ENCODE measurements around the gene PRRT1B. TPM values are rescaled to one million over a fixed set of nuclear protein-coding genes. Genes with fewer than 3 reads are reported as not detected.

Gene PRRT1B
- total RNA-seq, 1 experiment from 2014 or later, result not detected

DNA sequence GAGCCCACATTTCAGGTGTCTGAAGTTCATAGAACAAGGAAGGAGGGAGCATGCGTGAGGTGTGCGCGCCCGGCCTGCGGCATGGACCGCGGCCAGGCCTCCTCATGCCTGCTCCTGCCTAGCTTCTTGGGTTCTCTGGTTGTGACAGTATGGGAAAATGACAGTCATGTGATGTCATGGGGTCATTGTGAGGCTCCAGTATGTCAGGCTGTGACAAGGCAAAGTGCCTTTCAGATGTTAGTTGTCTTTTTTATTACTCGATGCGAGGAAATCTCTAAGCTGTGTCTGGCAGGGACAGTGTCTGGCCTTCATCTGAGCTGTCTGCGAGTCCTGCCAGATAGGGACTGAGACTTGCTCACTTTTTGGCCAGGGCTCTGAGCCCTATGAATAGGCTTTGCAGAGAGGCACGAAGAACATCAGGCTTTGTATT, 27.5 kb upstream of the PRRT1B start:
- Histone ChIP-seq H3K4me3 (ENCODE audit: low read length) (no peak overlapping the region), H3K4me1 (ENCODE audit: low read length) (no peaks in the 10 kb centered on the region), H3K4me2 (ENCODE audit: low read depth, low read length, poor library complexity, severe bottlenecking) (no peak overlapping the region), H4K20me1 (ENCODE audit: insufficient read depth, low read depth, low read length) (0 out of 2 replicates have a peak, but pooled peaks cover 3% of the 10 kb centered on the region), H3K36me3 (ENCODE audit: insufficient read depth, low read length) (peaks cover 34% of the 10 kb centered on the region), H2AFZ (ENCODE audit: low read length) (no peak overlapping the region), H3K9me2 (replicated peaks; ENCODE audit: insufficient read depth, low read length) (no peaks in the 10 kb centered on the region), H3K79me2 (ENCODE audit: low read length) (no peaks in the 10 kb centered on the region), H3K27ac (ENCODE audit: low read length) (no peak overlapping the region), H3K27me3 (ENCODE audit: low read length) (no peaks in the 10 kb centered on the region), H3K9me3 (ENCODE audit: low read length) (no peaks in the 10 kb centered on the region), H3K9ac (ENCODE audit: low read length) (no peak overlapping the region)
- no peak for DNase-seq

DNA sequence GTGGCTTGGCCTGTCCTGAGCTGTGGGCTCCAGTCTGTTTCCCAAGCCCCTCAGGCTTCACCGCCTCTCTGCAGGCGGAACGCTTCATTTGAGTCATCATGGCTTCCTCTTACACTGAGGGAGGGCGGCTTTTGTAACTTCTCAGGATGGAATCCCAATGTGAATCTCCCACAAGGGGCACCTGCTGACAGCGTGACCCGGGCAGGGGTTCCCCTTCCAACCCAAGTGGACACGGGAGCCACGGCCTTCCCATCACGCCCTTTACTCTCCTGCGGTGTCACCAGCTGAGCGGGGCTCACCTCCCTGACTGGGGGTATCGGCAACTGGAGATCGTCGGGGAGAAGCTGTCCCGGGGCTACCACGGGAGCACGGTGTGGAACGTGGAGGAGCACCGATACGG, 26.8 kb upstream of the PRRT1B start:
- H3K4me2 ChIP-seq (ENCODE audit: low read depth, low read length, poor library complexity, severe bottlenecking), result no peak overlapping the region
- H3K9ac ChIP-seq (ENCODE audit: low read length), result no peak overlapping the region
- no peaks in the 10 kb centered on the region for H3K27me3 ChIP-seq (ENCODE audit: low read length)
- H3K9me3 ChIP-seq (ENCODE audit: low read length), result no peaks in the 10 kb centered on the region
- peaks cover 28% of the 10 kb centered on the region for H3K36me3 ChIP-seq (ENCODE audit: insufficient read depth, low read length)
- 0 out of 2 replicates have a peak, but pooled peaks cover 3% of the 10 kb centered on the region for H4K20me1 ChIP-seq (ENCODE audit: insufficient read depth, low read depth, low read length)
- no peak overlapping the region for H3K4me3 ChIP-seq (ENCODE audit: low read length)
- no peak overlapping the region for H2AFZ ChIP-seq (ENCODE audit: low read length)
- DNase-seq, result no peak
- H3K4me1 ChIP-seq (ENCODE audit: low read length), result no peaks in the 10 kb centered on the region
- no peak overlapping the region for H3K27ac ChIP-seq (ENCODE audit: low read length)
- no peaks in the 10 kb centered on the region for H3K79me2 ChIP-seq (ENCODE audit: low read length)
- H3K9me2 ChIP-seq (replicated peaks; ENCODE audit: insufficient read depth, low read length), result no peaks in the 10 kb centered on the region

DNA sequence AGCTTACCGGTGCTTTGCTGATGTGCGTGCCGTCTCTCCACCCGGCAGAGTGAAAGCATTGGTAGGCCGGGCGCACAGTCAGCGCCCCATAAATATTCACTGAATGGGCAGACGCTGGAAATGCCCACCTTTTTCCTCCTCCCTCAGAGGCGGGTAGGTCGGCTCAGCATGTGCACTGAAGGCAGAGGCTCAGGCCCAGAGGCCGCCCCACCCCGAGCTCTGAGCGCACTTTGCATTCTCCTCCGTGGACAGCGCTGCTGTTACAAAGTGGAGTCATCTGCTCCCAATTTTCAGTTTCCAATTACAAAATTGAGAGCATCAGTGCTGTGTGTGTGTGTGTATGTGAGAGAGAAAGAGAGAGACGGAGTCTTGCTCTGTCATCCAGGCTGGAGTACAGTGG, 24.8 kb upstream of the PRRT1B start:
- H3K27ac ChIP-seq (ENCODE audit: low read length), result no peak overlapping the region
- H3K4me1 ChIP-seq (ENCODE audit: low read length), result no peaks in the 10 kb centered on the region

DNA sequence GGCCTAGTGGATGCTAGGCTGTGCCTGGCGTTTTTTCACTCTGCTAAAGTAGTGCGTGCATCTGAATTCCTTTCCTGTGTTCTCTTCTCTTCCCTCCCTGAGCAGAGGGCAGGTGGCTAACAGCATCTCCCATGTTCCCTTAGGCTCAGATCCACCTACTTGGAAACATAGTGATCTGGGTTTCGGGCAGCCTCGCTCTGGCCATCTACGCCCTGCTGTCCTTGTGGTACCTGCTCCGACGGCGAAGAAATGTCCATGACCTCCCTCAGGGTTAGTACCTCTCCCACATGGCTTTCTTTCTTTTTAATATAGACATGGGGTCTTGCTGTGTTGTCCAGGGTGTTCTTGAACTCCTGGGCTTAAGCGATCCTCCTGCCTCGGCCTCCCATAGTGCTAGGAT, 24.1 kb upstream of the PRRT1B start:
- no peak overlapping the region for H3K27ac ChIP-seq (ENCODE audit: low read length)
- no peaks in the 10 kb centered on the region for H3K9me3 ChIP-seq (ENCODE audit: low read length)
- no peak overlapping the region for H3K4me3 ChIP-seq (ENCODE audit: low read length)
- no peaks in the 10 kb centered on the region for H3K27me3 ChIP-seq (ENCODE audit: low read length)
- DNase-seq, result no peak
- no peaks in the 10 kb centered on the region for H3K9me2 ChIP-seq (replicated peaks; ENCODE audit: insufficient read depth, low read length)
- no peaks in the 10 kb centered on the region for H3K79me2 ChIP-seq (ENCODE audit: low read length)
- H3K9ac ChIP-seq (ENCODE audit: low read length), result no peak overlapping the region
- no peak overlapping the region for H3K4me2 ChIP-seq (ENCODE audit: low read depth, low read length, poor library complexity, severe bottlenecking)
- no peak overlapping the region for H2AFZ ChIP-seq (ENCODE audit: low read length)
- H4K20me1 ChIP-seq (ENCODE audit: insufficient read depth, low read depth, low read length), result 0 out of 2 replicates have a peak, but pooled peaks cover 2% of the 10 kb centered on the region
- peaks cover 8% of the 10 kb centered on the region for H3K36me3 ChIP-seq (ENCODE audit: insufficient read depth, low read length)
- H3K4me1 ChIP-seq (ENCODE audit: low read length), result no peaks in the 10 kb centered on the region

More for the DNA sequence above, 24.8 kb upstream of the PRRT1B start:
- H3K36me3 ChIP-seq (ENCODE audit: insufficient read depth, low read length), result peaks cover 12% of the 10 kb centered on the region
- no peak overlapping the region for H3K4me3 ChIP-seq (ENCODE audit: low read length)
- no peaks in the 10 kb centered on the region for H3K27me3 ChIP-seq (ENCODE audit: low read length)
- no peak for DNase-seq
- H4K20me1 ChIP-seq (ENCODE audit: insufficient read depth, low read depth, low read length), result 0 out of 2 replicates have a peak, but pooled peaks cover 3% of the 10 kb centered on the region
- no peaks in the 10 kb centered on the region for H3K9me2 ChIP-seq (replicated peaks; ENCODE audit: insufficient read depth, low read length)
- no peak overlapping the region for H3K4me2 ChIP-seq (ENCODE audit: low read depth, low read length, poor library complexity, severe bottlenecking)
- no peak overlapping the region for H2AFZ ChIP-seq (ENCODE audit: low read length)
- no peaks in the 10 kb centered on the region for H3K9me3 ChIP-seq (ENCODE audit: low read length)
- no peak overlapping the region for H3K9ac ChIP-seq (ENCODE audit: low read length)
- H3K79me2 ChIP-seq (ENCODE audit: low read length), result no peaks in the 10 kb centered on the region

DNA sequence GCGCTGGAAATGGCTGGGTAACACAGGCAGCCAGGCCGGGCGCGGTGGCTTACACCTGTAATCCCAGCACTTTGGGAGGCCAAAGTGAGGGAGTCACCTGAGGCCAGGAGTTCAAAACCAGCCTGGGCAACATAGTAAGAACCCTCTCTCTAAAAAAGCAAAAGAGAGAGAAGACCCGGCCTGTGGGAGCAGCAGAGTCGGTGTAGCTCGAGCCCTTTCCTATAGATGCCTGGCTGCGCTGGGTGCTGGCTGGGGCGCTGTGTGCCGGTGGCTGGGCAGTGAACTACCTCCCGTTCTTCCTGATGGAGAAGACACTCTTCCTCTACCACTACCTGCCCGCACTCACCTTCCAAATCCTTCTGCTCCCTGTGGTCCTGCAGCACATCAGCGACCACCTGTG, 23.5 kb upstream of the PRRT1B start:
- H3K9me2 ChIP-seq (replicated peaks; ENCODE audit: insufficient read depth, low read length), result no peaks in the 10 kb centered on the region
- no peaks in the 10 kb centered on the region for H4K20me1 ChIP-seq (ENCODE audit: insufficient read depth, low read depth, low read length)
- H3K36me3 ChIP-seq (ENCODE audit: insufficient read depth, low read length), result peaks cover 2% of the 10 kb centered on the region; the same call in 1 of the 2 replicates
- H3K4me1 ChIP-seq (ENCODE audit: low read length), result no peaks in the 10 kb centered on the region
- DNase-seq, result no peak
- no peak overlapping the region for H3K4me3 ChIP-seq (ENCODE audit: low read length)
- H3K27ac ChIP-seq (ENCODE audit: low read length), result no peak overlapping the region
- H3K9ac ChIP-seq (ENCODE audit: low read length), result no peak overlapping the region
- no peaks in the 10 kb centered on the region for H3K9me3 ChIP-seq (ENCODE audit: low read length)
- H3K4me2 ChIP-seq (ENCODE audit: low read depth, low read length, poor library complexity, severe bottlenecking), result no peak overlapping the region
- no peaks in the 10 kb centered on the region for H3K27me3 ChIP-seq (ENCODE audit: low read length)
- no peak overlapping the region for H2AFZ ChIP-seq (ENCODE audit: low read length)
- H3K79me2 ChIP-seq (ENCODE audit: low read length), result no peaks in the 10 kb centered on the region

DNA sequence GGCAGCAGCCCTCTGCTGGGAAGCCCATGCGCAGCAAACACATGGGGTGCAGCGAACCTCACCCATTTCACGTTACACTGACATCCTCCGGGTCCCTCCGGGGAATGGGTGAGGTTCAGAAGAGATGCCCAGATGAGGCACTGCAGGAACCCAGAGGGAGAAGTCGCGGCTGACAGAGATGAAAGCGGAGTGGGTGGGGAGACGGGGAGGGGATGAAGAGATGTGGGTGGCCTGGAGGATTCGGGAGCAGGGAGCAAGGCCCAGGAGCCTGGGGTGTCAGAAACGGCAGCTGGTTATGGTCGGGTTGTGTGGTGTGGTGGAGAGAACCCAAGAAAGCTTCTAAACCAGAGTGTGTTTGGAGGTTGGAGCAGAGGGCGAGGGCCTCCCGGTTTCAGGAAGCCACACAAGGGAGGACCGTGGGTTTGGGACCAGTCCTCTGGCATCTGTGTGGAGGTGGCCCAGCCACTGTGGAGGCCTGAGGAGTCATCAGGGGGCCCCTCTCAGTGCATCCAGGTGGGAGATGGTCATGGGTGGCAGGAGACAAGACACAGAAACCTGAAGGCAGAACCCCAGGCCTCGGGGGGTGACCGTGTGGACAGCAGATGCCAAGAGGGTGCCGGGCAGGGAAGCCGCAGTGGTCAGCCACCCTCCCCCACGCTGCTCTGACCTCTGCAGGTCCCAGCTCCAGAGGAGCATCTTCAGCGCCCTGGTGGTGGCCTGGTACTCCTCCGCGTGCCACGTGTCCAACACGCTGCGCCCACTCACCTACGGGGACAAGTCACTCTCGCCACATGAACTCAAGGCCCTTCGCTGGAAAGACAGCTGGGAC, 22.9 kb upstream of the PRRT1B start:
- Histone ChIP-seq H3K27ac (ENCODE audit: low read length) (no peak overlapping the region), H3K9me2 (replicated peaks; ENCODE audit: insufficient read depth, low read length) (no peaks in the 10 kb centered on the region), H3K9me3 (ENCODE audit: low read length) (no peaks in the 10 kb centered on the region), H4K20me1 (ENCODE audit: insufficient read depth, low read depth, low read length) (no peaks in the 10 kb centered on the region), H3K9ac (ENCODE audit: low read length) (no peak overlapping the region), H3K4me1 (ENCODE audit: low read length) (no peaks in the 10 kb centered on the region), H3K36me3 (ENCODE audit: insufficient read depth, low read length) (no peaks in the 10 kb centered on the region; the same call in 1 of the 2 replicates), H3K4me3 (ENCODE audit: low read length) (no peak overlapping the region), H3K4me2 (ENCODE audit: low read depth, low read length, poor library complexity, severe bottlenecking) (no peak overlapping the region), H2AFZ (ENCODE audit: low read length) (no peak overlapping the region), H3K27me3 (ENCODE audit: low read length) (no peaks in the 10 kb centered on the region), H3K79me2 (ENCODE audit: low read length) (no peaks in the 10 kb centered on the region)
- DNase-seq, result no peak

DNA sequence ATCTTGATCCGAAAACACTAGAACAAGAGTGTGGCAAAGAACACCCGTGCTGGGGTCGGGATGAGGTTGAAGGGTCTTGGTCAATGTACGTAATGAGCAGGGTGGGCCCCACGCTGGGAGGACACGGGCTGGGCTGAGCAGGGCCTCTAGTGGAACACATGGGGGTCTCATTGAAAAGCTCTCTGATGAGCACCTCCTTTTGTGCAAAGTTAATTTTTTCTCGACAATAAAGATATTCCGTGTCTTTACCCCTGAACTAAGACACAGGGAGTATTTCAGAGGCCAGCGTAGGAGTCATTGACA, 22.3 kb upstream of the PRRT1B start:
- no peaks in the 10 kb centered on the region for H3K27me3 ChIP-seq (ENCODE audit: low read length)
- H2AFZ ChIP-seq (ENCODE audit: low read length), result no peak overlapping the region
- H3K4me2 ChIP-seq (ENCODE audit: low read depth, low read length, poor library complexity, severe bottlenecking), result no peak overlapping the region
- no peak overlapping the region for H3K9ac ChIP-seq (ENCODE audit: low read length)
- no peaks in the 10 kb centered on the region for H4K20me1 ChIP-seq (ENCODE audit: insufficient read depth, low read depth, low read length)
- H3K4me1 ChIP-seq (ENCODE audit: low read length), result no peaks in the 10 kb centered on the region
- H3K4me3 ChIP-seq (ENCODE audit: low read length), result no peak overlapping the region
- no peaks in the 10 kb centered on the region for H3K9me2 ChIP-seq (replicated peaks; ENCODE audit: insufficient read depth, low read length)
- H3K27ac ChIP-seq (ENCODE audit: low read length), result no peak overlapping the region
- H3K9me3 ChIP-seq (ENCODE audit: low read length), result no peaks in the 10 kb centered on the region
- no peaks in the 10 kb centered on the region; the same call in 1 of the 2 replicates for H3K36me3 ChIP-seq (ENCODE audit: insufficient read depth, low read length)
- DNase-seq, result no peak
- H3K79me2 ChIP-seq (ENCODE audit: low read length), result no peaks in the 10 kb centered on the region

DNA sequence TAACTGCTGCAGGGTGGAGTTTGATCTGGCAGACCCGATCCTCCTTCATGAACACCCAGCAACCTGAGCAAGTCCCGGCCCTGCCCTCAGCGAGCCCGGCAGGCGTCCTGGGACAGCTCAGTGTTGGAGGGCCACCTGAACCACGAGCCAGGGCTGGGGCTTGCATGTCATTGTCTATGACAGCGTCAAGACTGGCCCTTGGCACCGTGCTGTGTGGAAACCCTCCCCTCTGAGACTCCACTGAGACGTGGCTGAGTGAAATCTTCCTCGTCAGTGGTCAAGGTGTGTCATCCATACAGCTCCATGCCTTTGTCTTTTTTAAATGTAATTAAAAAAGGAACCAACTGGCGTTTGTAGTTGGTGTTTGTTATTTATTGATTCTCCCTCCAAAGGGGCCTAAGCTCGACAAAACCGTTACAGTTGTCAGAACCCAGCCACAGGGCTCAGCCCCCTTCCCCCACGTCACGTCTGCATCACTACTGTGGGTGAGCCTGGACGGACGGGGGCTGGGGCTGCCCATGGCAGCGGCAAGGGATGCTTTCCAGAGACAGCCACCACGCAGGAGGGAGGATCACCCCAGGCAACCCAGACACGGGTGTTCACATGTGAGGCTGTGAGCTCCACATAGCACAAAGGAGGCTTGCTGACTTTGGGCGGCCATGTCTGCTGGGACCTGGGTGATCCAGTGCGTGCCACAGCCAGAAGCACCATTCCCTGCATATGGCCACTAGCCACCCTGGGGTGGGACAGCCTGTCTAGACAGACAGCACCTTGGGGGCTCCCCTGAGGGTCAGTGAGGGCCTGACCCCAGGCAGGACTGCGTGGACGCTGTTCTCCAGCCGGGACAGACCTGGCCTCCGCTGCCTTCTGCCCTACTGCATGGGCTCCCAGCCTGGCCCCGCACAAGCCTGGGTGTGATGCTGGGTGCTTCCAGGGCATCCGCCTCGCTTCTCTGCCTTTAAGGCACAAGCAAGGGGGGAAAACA, 21.6 kb upstream of the PRRT1B start:
- H2AFZ ChIP-seq (ENCODE audit: low read length), result no peak overlapping the region
- no peaks in the 10 kb centered on the region for H3K9me3 ChIP-seq (ENCODE audit: low read length)
- no peaks in the 10 kb centered on the region for H3K27me3 ChIP-seq (ENCODE audit: low read length)
- H4K20me1 ChIP-seq (ENCODE audit: insufficient read depth, low read depth, low read length), result no peaks in the 10 kb centered on the region
- no peak overlapping the region for H3K4me2 ChIP-seq (ENCODE audit: low read depth, low read length, poor library complexity, severe bottlenecking)
- no peaks in the 10 kb centered on the region for H3K9me2 ChIP-seq (replicated peaks; ENCODE audit: insufficient read depth, low read length)
- H3K79me2 ChIP-seq (ENCODE audit: low read length), result no peaks in the 10 kb centered on the region
- H3K9ac ChIP-seq (ENCODE audit: low read length), result no peak overlapping the region
- no peak overlapping the region for H3K27ac ChIP-seq (ENCODE audit: low read length)
- no peaks in the 10 kb centered on the region for H3K4me1 ChIP-seq (ENCODE audit: low read length)
- no peaks in the 10 kb centered on the region; the same call in 1 of the 2 replicates for H3K36me3 ChIP-seq (ENCODE audit: insufficient read depth, low read length)
- H3K4me3 ChIP-seq (ENCODE audit: low read length), result no peak overlapping the region
- DNase-seq, result no peak
